CD4-positive, alpha-beta memory T cell (primary cell): ENCODE measurements around the gene FAR2. TPM values are rescaled to one million over a fixed set of nuclear protein-coding genes. Genes with fewer than 3 reads are reported as not detected.

Source experiments
- CTCF ChIA-PET: fragments of 350-600 bp; sonication (Branson Sonifier 250); formaldehyde crosslinking; loops from one replicate; lab custom pipeline; 2021; ENCODE audit warnings: inconsistent platforms; ENCODE audit not compliant: partially characterized antibody; lab: Charles Lee
- POLR2A ChIA-PET: fragments of 350-600 bp; sonication (Branson Sonifier 250); formaldehyde crosslinking; loops from one replicate; lab custom pipeline; 2021; ENCODE audit not compliant: partially characterized antibody; lab: Charles Lee
- DNase-seq, 5 donors: peaks; one replicate each; pipeline versions ENCODE4 v3.0.0 to v3.0.0-alpha.2; 2020 to 2022; ENCODE audit warnings: mixed read lengths in 1 of 5
- H3K27ac ChIP-seq: one replicate; pipeline ENCODE4 v1.7.0; 2013; ENCODE audit warnings: low read depth, low read length
- H3K27me3 ChIP-seq: 2 replicates; pipeline ENCODE4 v1.7.0; 2013; ENCODE audit warnings: mild to moderate bottlenecking, low read length, moderate library complexity; ENCODE audit not compliant: insufficient read depth
- H3K36me3 ChIP-seq: 2 replicates; pipeline ENCODE4 v1.7.0; 2013; ENCODE audit warnings: mild to moderate bottlenecking, low read length, moderate library complexity; ENCODE audit not compliant: insufficient read depth
- H3K4me1 ChIP-seq: 2 replicates; pipeline ENCODE4 v1.7.0; 2013; ENCODE audit warnings: mild to moderate bottlenecking, low read length, moderate library complexity; ENCODE audit not compliant: insufficient read depth
- H3K4me3 ChIP-seq, 2 donors: one replicate each; pipeline ENCODE4 v1.7.0; 2013; ENCODE audit warnings: low read length in 2 of 2, mild to moderate bottlenecking in 1 of 2
- H3K9me3 ChIP-seq, 2 donors: one replicate each; pipeline ENCODE4 v1.7.0; 2013; ENCODE audit warnings: low read length in 2 of 2, control low read depth in 1 of 2; ENCODE audit not compliant: control insufficient read depth in 1 of 2
- H3K27ac Mint-ChIP-seq, 7 donors: one replicate each; pipeline ENCODE4 v1.8.0; 2020 to 2021; ENCODE audit warnings: mixed read lengths in 7 of 7, mild to moderate bottlenecking in 6 of 7, inconsistent platforms in 3 of 7, moderate library complexity in 3 of 7
- H3K27me3 Mint-ChIP-seq, 2 donors: one replicate each; pipeline ENCODE4 v1.8.0; 2020 to 2021; ENCODE audit warnings: mixed read lengths in 2 of 2
- H3K36me3 Mint-ChIP-seq, 2 donors: one replicate each; pipeline ENCODE4 v1.8.0; 2020 to 2021; ENCODE audit warnings: mixed read lengths in 2 of 2, inconsistent platforms in 1 of 2, mild to moderate bottlenecking in 1 of 2
- H3K4me1 Mint-ChIP-seq, 4 donors: one replicate each; pipeline ENCODE4 v1.8.0; 2020 to 2021; ENCODE audit warnings: mixed read lengths in 4 of 4, mild to moderate bottlenecking in 1 of 4
- H3K4me3 Mint-ChIP-seq, 8 donors: one replicate each; pipeline ENCODE4 v1.8.0; 2020 to 2021; ENCODE audit warnings: mixed read lengths in 8 of 8, mild to moderate bottlenecking in 7 of 8, moderate library complexity in 6 of 8, inconsistent platforms in 3 of 8
- H3K9me3 Mint-ChIP-seq, 8 donors: one replicate each; pipeline ENCODE4 v1.8.0; 2020 to 2021; ENCODE audit warnings: mixed read lengths in 8 of 8, mild to moderate bottlenecking in 5 of 8, inconsistent platforms in 3 of 8, moderate library complexity in 1 of 8
- intact Hi-C: fragments of 100-400 bp; cut with micrococcal nuclease; formaldehyde crosslinking; loops from one replicate; pipeline ENCODE4 v1.15.1; 2023
- polyA plus RNA-seq, 2 donors: library from polyadenylated mRNA; unstranded; fragments of 300-500 nt; fragmentation: Illumina TruSeq; gene quantifications; one replicate each; pipeline ENCODE4 v1.2.3, GENCODE V29; 2021
- total RNA-seq, 2 experiments: library from RNA; stranded (reverse); gene quantifications; one replicate each; pipeline ENCODE4 v1.2.3, GENCODE V29; 2021

Gene FAR2
- total and polyA plus RNA-seq, 4 experiments from 2014 or later = 6.2 to 10.6 (median 10.0) TPM

GRCh38 chr12:29277231-29277630 is 128.2 kb downstream of the FAR2 start:
- POLR2A ChIA-PET = no interaction called here
- Mint-ChIP-seq H3K36me3 (peaks cover 11 to 26% of the 10 kb centered on the region in 2 donors), H3K9me3 (no peaks in the 10 kb centered on the region), H3K4me3 (no peak overlapping the region), H3K4me1 (peaks cover 0 to 4% (median 0%) of the 10 kb centered on the region in 4 donors), H3K27me3 (no peaks in the 10 kb centered on the region), H3K27ac (no peak overlapping the region)
- Histone ChIP-seq H3K4me3 (no peak overlapping the region), H3K9me3 (no peaks in the 10 kb centered on the region), H3K27ac (no peak overlapping the region), H3K36me3 (no peaks in the 10 kb centered on the region), H3K4me1 (no peaks in the 10 kb centered on the region), H3K27me3 (no peaks in the 10 kb centered on the region)
- intact Hi-C loops = no loop called here
- DNase-seq = no peak
- CTCF ChIA-PET = no interaction called here

GRCh38 chr12:29278673-29279420 is 129.8 kb downstream of the FAR2 start:
- H3K36me3 ChIP-seq = no peaks in the 10 kb centered on the region
- peaks cover 9 to 17% of the 10 kb centered on the region in 2 donors for H3K36me3 Mint-ChIP-seq
- POLR2A ChIA-PET = no interaction called here

GRCh38 chr12:29281371-29282005 is 132.4 kb downstream of the FAR2 start:
- ChIA-PET POLR2A (no interaction called here), CTCF (no interaction called here)
- Mint-ChIP-seq H3K27ac (no peak overlapping the region), H3K4me1 (peaks cover 0 to 8% (median 0%) of the 10 kb centered on the region in 4 donors), H3K27me3 (no peaks in the 10 kb centered on the region), H3K36me3 (peaks cover 9 to 21% of the 10 kb centered on the region in 2 donors), H3K4me3 (no peak overlapping the region), H3K9me3 (no peaks in the 10 kb centered on the region)
- Histone ChIP-seq H3K27ac (no peak overlapping the region), H3K4me3 (no peak overlapping the region), H3K9me3 (no peaks in the 10 kb centered on the region), H3K36me3 (no peaks in the 10 kb centered on the region), H3K4me1 (no peaks in the 10 kb centered on the region), H3K27me3 (no peaks in the 10 kb centered on the region)
- no peak for DNase-seq
- intact Hi-C loops = no loop called here

More at GRCh38 chr12:29278673-29279420, 129.8 kb downstream of the FAR2 start:
- Mint-ChIP-seq H3K27me3 (no peaks in the 10 kb centered on the region), H3K9me3 (no peaks in the 10 kb centered on the region), H3K4me3 (no peak overlapping the region), H3K27ac (peak overlapping the region in 1 of 7 donors; percentile 29), H3K4me1 (peaks cover 0 to 8% (median 0%) of the 10 kb centered on the region in 4 donors)
- Histone ChIP-seq H3K9me3 (no peaks in the 10 kb centered on the region), H3K27me3 (no peaks in the 10 kb centered on the region), H3K4me1 (no peaks in the 10 kb centered on the region), H3K27ac (no peak overlapping the region), H3K4me3 (no peak overlapping the region)
- DNase-seq = no peak
- intact Hi-C loops = no loop called here
- CTCF ChIA-PET = no interaction called here

- Mint-ChIP-seq H3K27ac (no peak overlapping the region), H3K9me3 (no peaks in the 10 kb centered on the region), H3K27me3 (no peaks in the 10 kb centered on the region), H3K36me3 (peaks cover 9 to 21% of the 10 kb centered on the region in 2 donors), H3K4me1 (peaks cover 0 to 8% (median 0%) of the 10 kb centered on the region in 4 donors), H3K4me3 (no peak overlapping the region)
- POLR2A ChIA-PET = no interaction called here
- Histone ChIP-seq H3K36me3 (no peaks in the 10 kb centered on the region), H3K27ac (no peak overlapping the region), H3K4me3 (no peak overlapping the region), H3K27me3 (no peaks in the 10 kb centered on the region), H3K4me1 (no peaks in the 10 kb centered on the region), H3K9me3 (no peaks in the 10 kb centered on the region)
- no peak for DNase-seq
- CTCF ChIA-PET = no interaction called here
- intact Hi-C loops = no loop called here
Observed at GRCh38 chr12:29282031-29282816, 133.1 kb downstream of the FAR2 start.

GRCh38 chr12:29283969-29284700 is 135.1 kb downstream of the FAR2 start:
- intact Hi-C loops = no loop called here
- no peaks in the 10 kb centered on the region for H3K36me3 ChIP-seq
- no peaks in the 10 kb centered on the region for H3K9me3 ChIP-seq
- H3K4me1 ChIP-seq = no peaks in the 10 kb centered on the region
- no peak for DNase-seq
- H3K9me3 Mint-ChIP-seq = peaks cover 0 to 2% (median 0%) of the 10 kb centered on the region in 8 donors
- H3K27me3 ChIP-seq = no peaks in the 10 kb centered on the region
- no peak overlapping the region for H3K4me3 ChIP-seq
- no peak overlapping the region for H3K27ac Mint-ChIP-seq
- ChIA-PET CTCF (no interaction called here), POLR2A (no interaction called here)
- H3K4me3 Mint-ChIP-seq = no peak overlapping the region
- H3K4me1 Mint-ChIP-seq = peaks cover 0 to 8% (median 0%) of the 10 kb centered on the region in 4 donors
- no peaks in the 10 kb centered on the region for H3K27me3 Mint-ChIP-seq
- H3K36me3 Mint-ChIP-seq = peaks cover 9 to 28% of the 10 kb centered on the region in 2 donors
- H3K27ac ChIP-seq = no peak overlapping the region

- intact Hi-C loops = no loop called here
- Histone ChIP-seq H3K36me3 (no peaks in the 10 kb centered on the region), H3K9me3 (no peaks in the 10 kb centered on the region), H3K27ac (no peak overlapping the region), H3K27me3 (no peaks in the 10 kb centered on the region), H3K4me1 (no peaks in the 10 kb centered on the region), H3K4me3 (no peak overlapping the region)
- H3K27me3 Mint-ChIP-seq = no peaks in the 10 kb centered on the region
- peaks cover 0 to 8% (median 0%) of the 10 kb centered on the region in 4 donors for H3K4me1 Mint-ChIP-seq
- peaks cover 0 to 8% (median 2%) of the 10 kb centered on the region in 8 donors for H3K9me3 Mint-ChIP-seq
- ChIA-PET CTCF (no interaction called here), POLR2A (no interaction called here)
- peaks cover 9 to 33% of the 10 kb centered on the region in 2 donors for H3K36me3 Mint-ChIP-seq
- no peak overlapping the region for H3K4me3 Mint-ChIP-seq
- H3K27ac Mint-ChIP-seq = no peak overlapping the region
- DNase-seq = no peak
Observed at GRCh38 chr12:29286081-29286790, 137.2 kb downstream of the FAR2 start.
